HPDE6-E6E7 (cell line): ENCODE measurements around the gene DGKG.

Source experiments
- DNase-seq: peaks from one replicate; pipeline ENCODE4 v3.0.0; 2011; ENCODE audit warnings: missing footprints; ENCODE audit errors: extremely low spot score

DGKG gene

DNA sequence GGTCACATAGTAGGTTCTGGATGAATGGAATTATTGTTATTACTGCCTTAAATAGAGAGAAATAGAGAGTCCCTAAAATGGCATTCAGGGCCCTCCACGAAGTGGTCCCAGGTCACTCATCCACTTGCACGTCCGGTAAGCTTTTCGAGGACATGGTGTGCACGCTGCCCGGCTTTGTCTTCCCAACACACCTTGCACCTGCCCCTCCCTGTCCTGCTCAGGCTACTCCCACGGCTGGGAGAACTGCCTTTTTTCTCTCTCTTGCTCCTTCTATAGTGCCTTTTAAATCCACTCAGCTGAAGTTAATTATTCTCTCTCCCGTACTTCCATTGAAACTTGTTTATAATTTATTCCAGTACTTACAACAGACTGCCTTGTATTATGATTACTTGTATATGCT is 5.6 kb upstream of the DGKG start:
- no peak for DNase-seq

DNA sequence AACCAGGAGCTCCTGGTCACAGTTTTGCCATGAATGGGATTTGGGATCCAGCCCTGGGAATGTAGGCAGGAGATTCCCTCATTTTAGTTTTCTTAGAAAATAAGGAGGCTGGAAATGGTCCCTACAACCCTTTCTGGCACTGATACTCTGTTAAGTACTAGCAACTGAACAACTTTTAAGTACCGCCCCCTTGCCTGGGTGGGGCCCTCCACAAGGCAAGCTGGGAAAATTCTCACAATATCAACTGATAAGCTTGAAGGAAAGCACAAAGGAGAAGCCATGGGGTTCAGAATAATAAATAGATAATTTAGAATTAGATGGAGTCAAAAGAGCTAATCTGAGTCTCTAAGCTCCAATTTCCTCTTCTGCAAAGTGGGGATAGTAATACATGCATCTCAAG is 4.2 kb upstream of the DGKG start:
- DNase-seq, result no peak

DNA sequence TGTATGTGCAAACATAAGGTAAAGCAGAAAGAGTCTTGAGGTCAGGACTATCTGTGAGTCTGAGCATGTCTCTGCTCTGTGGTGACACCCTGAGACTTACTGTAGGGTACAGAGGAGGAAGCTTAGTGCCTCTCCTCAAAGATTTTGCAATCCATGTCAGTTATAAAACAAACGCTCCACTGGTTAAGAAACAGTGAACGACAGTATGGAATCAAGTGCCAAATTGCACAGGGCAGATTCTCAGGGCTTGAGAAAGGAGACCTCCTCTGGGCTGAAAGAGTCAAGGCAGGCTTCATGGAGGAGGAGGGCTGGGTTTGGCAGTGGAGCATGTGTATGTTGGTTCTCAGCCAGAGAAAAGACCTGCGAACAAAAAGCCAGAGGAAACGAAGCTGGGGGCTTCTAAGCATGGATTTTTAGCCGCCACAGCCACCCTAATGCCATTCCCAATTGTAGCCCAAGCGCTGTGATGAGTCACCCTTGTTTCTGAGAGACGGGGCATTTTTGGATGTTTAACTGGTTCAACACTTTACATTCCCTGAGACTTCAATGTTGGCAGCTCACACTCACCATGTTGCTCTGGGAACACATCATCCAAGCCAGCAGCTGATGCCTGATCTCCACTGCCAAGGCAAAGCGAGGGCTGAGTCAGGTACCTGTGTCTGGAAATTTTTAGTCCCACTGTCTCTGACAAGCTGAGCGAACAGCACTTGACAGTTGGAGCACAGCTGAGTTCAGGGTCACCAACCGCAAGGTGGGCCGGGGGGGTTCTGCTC is 3.4 kb upstream of the DGKG start:
- DNase-seq, result no peak

DNA sequence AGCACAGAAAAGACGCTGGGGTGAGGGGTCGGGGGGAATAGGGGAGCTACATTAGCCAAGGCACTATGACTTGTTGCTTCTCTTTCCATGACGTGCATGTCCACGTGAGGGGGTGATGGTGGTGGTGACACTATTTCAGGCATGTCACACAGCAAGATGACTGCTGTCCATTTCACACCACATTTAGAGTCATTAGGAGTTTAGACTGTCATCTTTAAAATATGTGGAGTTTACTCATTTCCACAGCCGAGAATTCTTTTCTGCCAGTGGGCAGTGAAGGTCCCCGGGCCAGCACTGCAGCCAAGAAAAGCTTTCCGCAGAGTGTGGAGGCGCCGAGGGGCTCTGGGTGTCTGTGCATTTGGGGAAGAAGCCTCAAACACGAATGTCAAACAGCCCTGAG is 954 bp upstream of the DGKG start:
- DNase-seq, result no peak

DNA sequence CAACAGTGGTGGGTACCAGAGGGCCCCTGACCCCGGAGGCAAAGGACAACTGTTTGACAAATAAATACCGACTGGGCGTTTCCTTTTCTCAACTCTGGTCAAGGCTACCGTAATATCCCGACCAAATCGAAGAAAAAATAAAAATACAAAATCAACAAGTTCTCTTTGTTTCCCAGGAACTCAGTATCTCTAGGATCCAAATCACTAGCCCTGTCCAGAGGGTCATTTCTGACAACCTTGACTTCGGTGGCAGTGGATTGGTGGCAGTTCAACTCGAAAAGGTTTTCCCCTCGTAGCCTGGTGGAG is 456 bp upstream of the DGKG start:
- no peak for DNase-seq

DNA sequence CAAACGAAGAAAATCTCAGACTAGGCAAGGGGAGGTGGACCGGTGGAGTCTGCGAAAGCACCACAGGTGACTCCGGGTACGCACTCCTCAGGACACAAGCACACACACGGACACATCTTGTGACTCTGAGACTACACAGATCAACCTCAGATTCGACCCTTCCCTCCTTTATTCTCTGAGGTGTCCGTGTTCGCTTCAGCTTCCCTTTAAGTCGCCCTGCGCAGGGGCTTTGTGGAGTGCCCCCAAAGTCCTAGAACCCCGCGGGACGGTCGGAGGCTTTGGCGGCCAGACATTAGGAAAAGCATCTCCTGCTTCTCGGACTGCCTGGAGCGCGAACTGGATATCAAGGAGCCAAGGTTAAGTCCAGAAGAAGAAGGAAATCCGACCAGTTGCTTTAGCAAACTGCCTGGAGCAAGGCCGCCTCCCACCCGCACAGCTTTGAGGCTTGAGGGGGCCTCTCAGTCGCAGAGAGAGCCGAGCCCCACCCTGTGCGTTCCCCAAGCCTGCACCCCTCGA is 730 bp downstream of the DGKG start:
- no peak for DNase-seq

DNA sequence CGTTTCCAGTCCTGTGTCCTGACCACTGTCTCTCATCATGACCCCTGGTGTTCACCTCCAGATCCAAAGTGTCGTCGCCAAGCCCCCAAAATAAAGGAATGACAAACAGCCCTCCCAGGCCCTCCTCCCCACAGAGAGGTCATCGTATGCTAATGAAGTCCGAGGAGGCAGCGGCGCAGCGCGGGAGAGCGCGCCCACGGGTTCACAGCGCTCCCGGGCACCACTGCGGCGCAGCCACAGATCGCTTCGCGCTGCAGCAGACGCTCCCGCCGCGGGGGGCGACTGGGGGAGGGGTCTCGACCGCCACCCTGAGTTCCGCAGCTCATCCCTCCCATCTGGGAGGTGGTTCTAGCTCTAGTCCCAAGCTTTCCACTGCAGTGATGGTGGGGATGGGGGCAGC is 1.3 kb downstream of the DGKG start:
- DNase-seq, result no peak

DNA sequence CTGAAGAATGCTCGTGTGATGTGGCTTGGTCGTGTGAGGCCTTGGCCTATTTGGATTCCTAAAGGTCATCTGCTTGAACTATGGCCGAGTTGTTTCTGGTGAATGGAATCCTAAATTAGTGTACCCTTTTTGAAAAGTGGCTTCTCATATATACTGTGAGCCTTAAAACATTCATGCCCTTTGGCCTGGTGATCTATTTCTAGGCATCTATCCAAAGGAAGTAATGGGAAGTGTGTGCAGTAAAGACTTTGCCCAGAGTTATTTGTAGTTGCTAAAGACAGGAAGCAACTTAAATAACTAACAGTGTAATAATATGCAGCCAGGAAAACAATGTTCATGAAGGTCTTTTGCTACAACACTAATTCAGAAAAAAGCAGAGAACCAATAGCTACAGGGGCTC is 3.0 kb downstream of the DGKG start:
- no peak for DNase-seq

DNA sequence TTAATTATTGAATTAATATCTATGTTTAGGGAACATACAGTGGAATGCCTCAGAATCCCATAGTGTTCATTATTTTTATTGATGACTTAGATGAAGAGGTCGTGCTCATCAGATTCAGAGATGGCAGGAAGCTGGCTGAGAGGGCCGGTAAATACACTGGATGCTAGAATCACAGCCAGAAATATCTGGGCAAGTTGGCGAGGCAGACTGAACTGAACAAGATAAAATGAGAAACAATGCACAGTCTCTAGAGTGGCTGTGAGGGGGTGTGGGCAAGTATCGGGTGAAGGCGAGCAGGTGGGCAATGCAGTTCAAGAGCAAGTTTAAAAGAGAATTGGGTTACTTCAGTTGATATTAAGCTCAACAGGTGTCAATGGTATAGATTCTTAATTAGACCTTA is 5.9 kb downstream of the DGKG start:
- no peak for DNase-seq

DNA sequence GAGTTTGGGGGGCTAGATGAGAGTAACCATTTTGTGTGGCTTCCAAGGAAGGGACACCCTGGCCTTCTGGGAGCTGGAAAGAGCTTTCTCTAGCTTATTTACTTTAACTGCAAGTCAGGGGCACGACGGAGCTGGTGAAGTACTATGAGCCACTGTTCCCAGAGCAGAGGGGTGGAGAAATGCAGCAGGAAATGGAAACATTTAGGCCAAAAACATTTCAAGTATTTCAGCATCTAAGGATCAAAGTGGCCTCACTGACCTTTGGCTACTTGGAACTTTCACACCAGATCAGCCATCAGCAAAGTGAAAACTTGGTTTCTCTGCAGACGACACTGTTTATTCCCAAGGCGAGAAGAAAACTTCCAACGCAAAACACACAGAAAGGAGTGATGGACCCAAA is 7.9 kb downstream of the DGKG start:
- no peak for DNase-seq

DNA sequence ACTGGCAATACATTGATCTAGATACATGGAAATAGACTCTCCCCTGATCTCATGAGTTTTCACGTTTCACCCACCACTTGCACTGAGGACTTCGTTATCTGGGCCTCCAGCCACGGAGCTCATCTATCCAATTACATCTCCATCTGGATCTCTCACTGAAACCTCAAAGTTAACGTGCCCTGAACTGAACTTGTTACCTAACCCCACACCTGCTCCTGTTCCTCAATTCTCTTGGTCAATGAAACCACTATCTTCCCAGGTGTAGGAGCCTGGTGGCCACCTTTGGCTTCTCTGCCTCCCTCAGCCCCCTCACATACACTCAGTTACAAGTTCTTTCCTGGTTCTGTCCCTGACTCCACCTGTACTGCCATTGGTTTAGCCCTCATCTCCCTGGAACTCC is 9.7 kb downstream of the DGKG start:
- no peak for DNase-seq

DNA sequence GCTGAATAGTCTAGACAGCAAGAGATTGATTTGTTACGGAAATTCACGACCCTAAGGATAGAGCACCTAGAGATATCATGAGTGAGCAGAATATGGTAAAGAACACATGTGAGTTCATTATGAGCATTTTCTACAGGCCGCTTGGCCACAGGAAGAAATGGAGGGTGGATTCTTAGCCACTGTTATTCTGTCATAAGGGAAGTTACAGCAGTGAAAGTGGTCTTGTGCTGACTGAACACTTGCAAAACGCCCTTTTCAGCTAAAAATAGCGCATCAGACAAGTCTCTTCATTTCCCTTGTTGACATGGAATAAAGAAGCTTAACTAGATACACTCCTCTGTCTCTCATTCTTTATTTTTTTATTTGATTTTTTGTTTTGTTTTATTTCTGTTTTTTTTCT is 19.8 kb downstream of the DGKG start:
- no peak for DNase-seq

DNA sequence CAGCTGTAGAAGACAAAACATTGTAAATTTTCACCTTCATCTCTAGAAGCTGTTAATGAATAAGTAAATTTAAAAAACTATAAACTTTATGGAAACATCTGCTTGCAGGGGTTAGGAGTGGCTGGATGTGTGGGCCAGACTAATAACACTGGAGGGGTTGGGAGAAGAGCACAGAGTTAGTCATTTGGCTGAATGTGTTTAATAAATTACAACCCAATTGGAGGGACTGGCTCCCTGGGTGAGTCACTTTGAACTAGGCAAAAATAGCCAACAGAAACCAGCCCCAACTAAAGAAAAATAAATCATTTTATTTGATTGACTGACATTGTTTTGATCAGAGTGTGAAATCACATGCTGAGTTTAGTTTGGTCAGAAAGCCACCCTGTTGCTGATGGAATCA is 21.8 kb downstream of the DGKG start:
- no peak for DNase-seq

DNA sequence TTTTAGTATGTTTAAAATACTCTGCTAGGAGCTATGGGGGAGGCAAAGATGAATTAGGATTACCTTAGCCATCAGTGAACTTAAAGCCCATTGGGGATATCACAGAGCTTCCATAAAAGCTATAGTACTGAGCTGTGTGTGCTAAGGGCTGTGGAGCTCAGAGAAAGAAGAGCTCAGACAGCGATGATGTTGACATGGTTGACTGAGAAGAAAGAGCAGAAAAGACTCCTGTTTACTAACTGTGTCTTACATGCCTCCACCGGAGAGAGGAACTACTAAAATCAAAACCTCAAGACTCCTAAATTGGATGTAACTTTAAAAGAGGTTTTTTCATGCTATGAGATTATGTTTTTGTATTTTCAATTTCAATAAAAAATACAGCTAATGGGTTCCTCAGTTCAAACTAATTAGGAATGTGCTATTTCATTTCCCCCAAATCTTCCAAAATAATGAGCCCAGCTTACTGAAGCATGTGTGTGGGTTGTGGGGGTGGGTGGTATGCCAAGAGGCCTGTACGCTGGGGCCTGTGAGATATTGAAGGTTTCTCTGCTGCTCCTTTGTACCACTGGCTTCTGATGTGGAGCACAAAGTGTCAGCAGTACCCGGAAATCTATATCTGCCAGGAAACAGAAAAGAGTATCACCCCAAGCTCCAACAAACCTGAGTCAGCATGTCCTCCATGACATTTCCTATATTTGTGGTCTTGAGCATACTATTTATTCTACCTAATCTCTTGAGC is 22.7 kb downstream of the DGKG start:
- DNase-seq, result no peak

DNA sequence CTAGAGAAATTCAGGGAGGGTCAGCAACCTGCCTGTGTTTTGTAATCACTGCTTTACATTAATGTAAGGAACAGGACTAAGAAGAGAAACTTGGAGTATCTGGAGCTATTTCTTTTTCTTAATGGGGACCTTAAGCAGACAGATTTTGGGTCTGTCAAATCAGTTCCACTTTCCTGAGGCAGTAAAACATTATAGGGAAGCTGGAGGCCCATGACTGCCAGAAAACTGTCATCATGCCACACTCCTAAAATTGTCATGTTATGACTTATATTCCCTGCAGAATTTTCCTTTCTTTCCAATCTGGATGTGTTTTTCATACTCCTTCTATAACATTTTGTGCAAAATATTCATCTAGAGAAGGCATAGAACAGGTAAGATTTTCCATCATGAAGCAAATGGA is 28.8 kb downstream of the DGKG start:
- DNase-seq, result no peak

DNA sequence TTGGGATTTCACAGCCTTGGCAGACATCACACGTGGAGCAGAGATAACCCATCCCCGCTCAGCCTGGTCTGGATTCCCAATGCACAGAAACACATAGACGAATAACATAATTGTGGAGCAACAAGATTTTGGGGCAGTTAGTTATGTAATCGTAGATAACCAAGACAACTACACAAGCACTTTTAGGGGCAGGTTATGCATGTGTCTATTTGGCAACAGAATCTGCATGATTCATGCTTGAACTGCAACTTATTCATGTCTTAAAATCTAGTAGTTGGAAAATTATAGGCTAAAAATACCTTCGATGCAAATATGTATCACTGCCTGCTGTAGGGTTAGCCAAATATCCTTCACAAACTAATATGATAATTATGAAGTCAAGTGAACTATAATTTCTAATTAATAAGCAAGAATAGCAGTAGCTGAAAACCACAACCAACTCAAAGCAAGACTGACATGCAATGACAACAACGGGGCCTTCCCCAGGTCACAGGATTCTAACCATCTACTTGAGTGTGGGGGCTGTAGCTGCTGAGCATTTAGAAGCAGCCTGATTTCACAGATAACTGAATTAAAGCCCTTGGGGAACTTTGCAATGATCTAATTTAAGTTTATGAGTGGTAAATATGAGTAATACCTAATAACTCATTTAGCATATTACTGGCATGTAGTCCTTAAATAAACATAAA is 31.1 kb downstream of the DGKG start:
- no peak for DNase-seq

DNA sequence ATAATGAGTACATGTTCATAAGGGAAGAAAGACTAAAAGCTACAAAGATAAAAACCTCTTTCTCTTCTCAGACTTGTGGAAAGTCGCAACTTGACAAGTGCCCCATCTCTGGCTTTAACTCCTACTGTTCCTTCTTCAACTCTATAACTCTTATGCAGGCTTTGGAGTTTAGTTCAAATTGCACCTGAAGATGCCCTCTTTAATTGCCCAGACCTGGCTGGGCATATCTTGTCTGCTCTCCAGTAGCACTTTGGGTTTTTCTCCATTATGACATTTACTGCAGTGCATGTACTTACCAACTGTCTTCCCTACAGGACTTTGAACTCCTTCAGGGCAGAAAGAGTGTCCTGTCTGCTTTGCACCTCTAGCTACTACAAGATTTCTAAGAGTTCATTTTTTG is 32.4 kb downstream of the DGKG start:
- DNase-seq, result no peak

DNA sequence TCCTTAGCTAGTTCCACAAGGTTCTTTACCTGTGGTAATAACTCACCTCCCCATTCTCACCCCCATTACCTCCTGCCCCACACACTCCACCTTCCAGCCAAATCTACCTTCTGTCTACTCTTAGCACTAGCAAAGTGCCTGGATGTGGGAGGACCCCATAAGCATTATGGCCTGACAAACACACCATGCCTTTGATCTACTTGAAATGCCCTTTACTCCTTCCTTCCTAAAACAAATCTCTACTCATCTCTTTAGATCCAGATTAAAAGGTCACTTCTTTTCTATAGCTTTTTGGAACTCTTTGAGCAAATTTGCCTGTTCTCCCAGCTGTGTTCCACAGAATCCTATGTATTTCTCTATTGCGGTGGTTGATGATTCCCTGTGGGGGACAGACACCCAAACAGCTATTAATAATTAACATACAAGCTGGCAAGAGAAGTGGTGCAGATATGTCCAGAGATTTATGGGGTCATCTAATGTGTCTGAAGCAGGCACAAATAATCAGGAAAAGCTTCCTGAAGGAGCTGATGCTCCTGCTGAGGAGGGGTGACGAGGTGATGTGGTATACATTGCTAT is 34.0 kb downstream of the DGKG start:
- DNase-seq, result no peak

DNA sequence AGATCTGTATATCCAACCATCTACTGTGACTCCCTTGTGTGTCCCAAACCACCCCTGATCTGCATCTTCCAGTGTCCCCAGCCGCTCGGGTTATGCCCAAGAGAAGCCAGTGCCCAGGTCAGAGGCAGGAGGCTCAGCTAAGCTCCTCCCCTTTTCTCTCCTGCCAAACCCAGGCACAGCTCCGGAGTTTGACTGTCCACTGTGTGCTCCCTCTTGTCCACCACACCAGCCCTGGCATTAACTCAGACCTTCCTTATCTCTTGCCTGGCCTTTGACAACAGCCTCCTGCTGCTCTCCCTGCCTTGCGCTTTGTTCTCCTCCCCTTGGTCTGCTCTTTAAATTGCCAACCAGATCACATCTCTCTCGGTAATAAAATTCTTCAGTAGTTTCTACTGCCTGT is 39.3 kb downstream of the DGKG start:
- no peak for DNase-seq

DNA sequence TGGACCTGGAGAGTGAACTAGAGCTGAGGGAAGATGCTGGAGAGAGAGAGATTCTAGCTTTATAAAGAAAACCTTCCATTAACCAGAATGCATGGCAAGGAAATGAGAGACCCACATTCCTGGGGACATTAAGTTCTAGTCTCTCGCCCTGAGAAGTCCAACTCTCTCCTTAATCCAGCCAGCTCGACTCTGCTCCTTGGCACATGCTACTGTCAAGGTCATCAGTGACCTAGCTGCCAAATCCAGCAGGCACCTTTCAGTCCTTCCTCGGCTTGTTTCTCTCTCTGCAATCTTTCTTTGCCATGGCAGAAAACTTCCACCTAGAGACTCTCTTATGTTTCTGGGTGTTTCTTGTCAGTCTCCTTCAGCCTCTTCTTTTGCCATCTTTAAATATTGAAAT is 40.3 kb downstream of the DGKG start:
- DNase-seq, result no peak

DNA sequence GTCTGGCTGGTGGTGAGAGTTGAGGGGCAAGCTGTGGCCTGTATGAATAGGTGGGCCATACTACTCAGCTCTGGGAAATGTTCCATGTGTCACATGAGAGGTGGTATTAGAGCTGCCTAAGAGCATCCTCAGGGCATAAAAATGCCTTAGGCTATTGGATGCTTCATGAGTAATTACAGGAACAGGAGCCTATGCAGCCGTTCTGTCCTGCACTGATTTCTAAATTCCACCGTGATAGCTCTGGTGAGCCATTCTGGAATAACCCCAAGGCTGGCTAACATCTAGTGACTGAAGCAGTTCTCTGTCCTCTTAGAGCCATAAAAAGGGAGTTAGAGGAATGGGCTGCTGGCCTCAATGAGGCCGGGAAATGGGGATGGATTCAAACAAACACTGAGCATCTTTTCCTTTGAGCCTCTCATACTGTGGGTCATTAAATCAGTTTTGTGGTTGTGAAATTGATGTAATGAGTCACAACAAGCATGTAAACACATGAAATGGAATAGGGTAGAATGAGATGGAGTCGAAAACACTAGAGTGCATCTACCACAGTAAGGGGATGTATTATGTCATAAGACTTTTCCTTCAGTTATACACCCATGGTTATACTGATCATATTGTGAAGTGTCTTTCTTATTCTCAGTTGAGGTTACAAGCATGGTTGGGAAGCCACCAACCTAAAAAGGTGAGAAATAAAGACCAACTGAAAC is 41.0 kb downstream of the DGKG start:
- DNase-seq, result peak; percentile 63

DNA sequence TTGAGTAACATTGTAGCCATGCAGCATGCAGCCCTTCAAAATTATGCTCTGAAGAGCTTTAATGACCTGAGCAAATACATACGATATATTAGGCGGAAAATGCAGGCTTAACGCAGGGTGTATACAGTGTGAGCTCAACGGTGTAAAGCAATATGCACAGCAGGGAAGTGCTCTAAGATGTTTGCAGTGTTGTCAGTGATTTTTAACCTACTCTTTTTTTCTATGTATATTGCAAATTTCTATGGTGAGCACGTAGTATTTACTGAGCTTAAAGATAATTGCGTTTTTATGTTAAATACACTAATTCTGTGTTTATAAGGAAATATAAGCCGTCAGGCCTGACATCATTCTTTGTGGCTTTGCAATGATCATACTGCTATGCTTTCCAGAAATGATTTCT is 42.1 kb downstream of the DGKG start:
- no peak for DNase-seq
